Psoas muscle (tissue), 8 donors: ENCODE measurements around the gene MOCS2. TPM values are rescaled to one million over a fixed set of nuclear protein-coding genes. Genes with fewer than 3 reads are reported as not detected.
A peak's percentile ranks its signal among the peaks of the same experiment; 100 is the strongest.

ENCODE experiments used
- ATAC-seq, 4 donors: fragments of 200-7000 bp; cut with Tn5 transposase; one replicate each; pipeline ENCODE4 v1.9.1; 2020; ENCODE audit warnings: moderate library complexity in 3 of 4, mild to moderate bottlenecking in 2 of 4
- DNase-seq, 2 donors: peaks; one replicate each; pipeline ENCODE4 v3.0.0-alpha.2; 2020
- H3K27ac ChIP-seq: fragments of 200-600 bp; one replicate; pipeline ENCODE4 v1.8.0; 2022
- H3K27me3 ChIP-seq, 3 donors: fragments of 200-600 bp in 1 of 3; one replicate each; pipeline versions ENCODE4 v1.6.1 to v1.8.0; 2013 to 2022; ENCODE audit warnings: low read length in 2 of 3, mild to moderate bottlenecking in 2 of 3, moderate library complexity in 1 of 3; ENCODE audit not compliant: insufficient read depth in 3 of 3
- H3K36me3 ChIP-seq, 2 donors: fragments of 200-600 bp in 1 of 2; one replicate each; pipeline versions ENCODE4 v1.6.1 to v1.8.0; 2013 to 2022; ENCODE audit warnings: low read depth in 1 of 2, mild to moderate bottlenecking in 1 of 2, moderate library complexity in 1 of 2; ENCODE audit not compliant: insufficient read depth in 1 of 2
- H3K4me1 ChIP-seq: fragments of 200-600 bp; one replicate; pipeline ENCODE4 v1.8.0; 2022
- H3K4me3 ChIP-seq: fragments of 200-600 bp; one replicate; pipeline ENCODE4 v1.8.0; 2022; ENCODE audit warnings: mild to moderate bottlenecking
- H3K9me3 ChIP-seq: fragments of 200-600 bp; one replicate; pipeline ENCODE4 v1.8.0; 2022
- WGBS, 3 donors: extraction: QIAGEN DNeasy Blood & Tissue Kit; methylation state at CpG; one replicate each; pipeline versions ENCODE4 v1.1.6 to v1.1.7; 2013; 5-methylcytosine and 5-hydroxymethylcytosine counted together
- intact Hi-C, 2 donors: fragments of 100-400 bp; cut with DNase I; formaldehyde crosslinking; loops; one replicate each; pipeline versions ENCODE4 v1.11.0 to v1.14.2; 2022
- long read RNA-seq, 2 donors: library from polyadenylated mRNA; unstranded; transcript quantifications; one replicate each; pipeline ENCODE4 v2.0.0, GENCODE V29; 2021
- polyA plus RNA-seq, 3 donors: library from polyadenylated mRNA; stranded (reverse); fragments of 200-250 nt; gene quantifications; one replicate each; pipeline ENCODE4 v1.2.3, GENCODE V29; 2013
- total RNA-seq, 4 donors: library from RNA; stranded (reverse); fragmentation: NEBNext Ultra II Directional in 2 of 4; extraction: Animal tissue kit (Norgen Biotek cat#: 25700) in 2 of 4; gene quantifications; one replicate each; pipeline versions ENCODE4 v1.2.1 to v1.2.4, GENCODE V29; 2021 to 2023
- TF ChIP-seq, protein P1 (sequence below): fragments of 200-600 bp; IDR thresholded peaks from one replicate; pipeline ENCODE4 v1.8.0; 2022; ENCODE audit warnings: antibody characterized with exemption
- donor health status: healthy with polysubstance abuse.
- donor health status: DM: no; HTN: no; CAD: no; lungs with moderate emphysema.
- donor health status: Bipolar disorder and iron deficiency.
- donor health status: healthy.
- donor health status: DM: yes; HTN: yes; CAD: no.
- donor health status: DM: no; HTN: no; CAD: no.
- donor health status: DM: no; HTN: no; CAD: no.
- donor health status: DM: yes; HTN: yes; CAD: no.

The MOCS2 gene
- total RNA-seq (10 to 100 TPM; 38.8 to 46.7 (median 42.0) TPM), polyA plus RNA-seq (10 to 100 TPM; 47.1 to 73.9 (median 56.0) TPM)
- long read RNA-seq, donor 1, transcript MOCS2-203 (7 exons, 1,337 nt): major isoform, 43 of 55 reads
- long read RNA-seq, donor 1, transcript MOCS2-202 (7 exons, 1,785 nt): minor isoform, 7 of 55 reads
- long read RNA-seq, donor 1, partial matches to known transcripts: 1 of 55 reads
- long read RNA-seq, donor 1, other reads (novel, unspliced or antisense): 4 of 55 reads
- long read RNA-seq, donor 2, transcript MOCS2-202 (7 exons, 1,785 nt): minor isoform, 6 of 79 reads
- long read RNA-seq, donor 2, transcript MOCS2-203 (7 exons, 1,337 nt): major isoform, 61 of 79 reads
- long read RNA-seq, donor 2, partial matches to known transcripts: 4 of 79 reads
- long read RNA-seq, donor 2, other reads (novel, unspliced or antisense): 7 of 79 reads

GRCh38 chr5:53109443-53110127 is at the start of gene MOCS2:
TSS of gene MOCS2 (minus strand) at chr5:53109757. CDS start at chr5:53107174, 2,583 bp downstream.
- 0 to 1% (median 0%) methylated on average over 54 of the region's 54 CpGs for WGBS, 3 donors
- peak; percentile 98 to 100 (median 100) for ATAC-seq
- H3K9me3 ChIP-seq: no peaks in the 10 kb centered on the region
- H3K27ac ChIP-seq: peak within 1 kb of the TSS; percentile 81
- intact Hi-C loops: no loop called here
- peaks cover 0 to 33% of the 10 kb centered on the region in 2 donors for H3K36me3 ChIP-seq
- H3K4me3 ChIP-seq: peak within 1 kb of the TSS; percentile 92
- no peaks in the 10 kb centered on the region for H3K27me3 ChIP-seq
- DNase-seq: peak; percentile 92 to 96
- TF ChIP-seq, protein P1, sequence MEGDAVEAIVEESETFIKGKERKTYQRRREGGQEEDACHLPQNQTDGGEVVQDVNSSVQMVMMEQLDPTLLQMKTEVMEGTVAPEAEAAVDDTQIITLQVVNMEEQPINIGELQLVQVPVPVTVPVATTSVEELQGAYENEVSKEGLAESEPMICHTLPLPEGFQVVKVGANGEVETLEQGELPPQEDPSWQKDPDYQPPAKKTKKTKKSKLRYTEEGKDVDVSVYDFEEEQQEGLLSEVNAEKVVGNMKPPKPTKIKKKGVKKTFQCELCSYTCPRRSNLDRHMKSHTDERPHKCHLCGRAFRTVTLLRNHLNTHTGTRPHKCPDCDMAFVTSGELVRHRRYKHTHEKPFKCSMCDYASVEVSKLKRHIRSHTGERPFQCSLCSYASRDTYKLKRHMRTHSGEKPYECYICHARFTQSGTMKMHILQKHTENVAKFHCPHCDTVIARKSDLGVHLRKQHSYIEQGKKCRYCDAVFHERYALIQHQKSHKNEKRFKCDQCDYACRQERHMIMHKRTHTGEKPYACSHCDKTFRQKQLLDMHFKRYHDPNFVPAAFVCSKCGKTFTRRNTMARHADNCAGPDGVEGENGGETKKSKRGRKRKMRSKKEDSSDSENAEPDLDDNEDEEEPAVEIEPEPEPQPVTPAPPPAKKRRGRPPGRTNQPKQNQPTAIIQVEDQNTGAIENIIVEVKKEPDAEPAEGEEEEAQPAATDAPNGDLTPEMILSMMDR: no peak
- peaks cover 23% of the 10 kb centered on the region for H3K4me1 ChIP-seq

- H3K4me3 ChIP-seq: no peak overlapping the region
- H3K9me3 ChIP-seq: no peaks in the 10 kb centered on the region
- DNase-seq: no peak
- ATAC-seq: no peak
- H3K4me1 ChIP-seq: no peaks in the 10 kb centered on the region
- no peaks in the 10 kb centered on the region for H3K36me3 ChIP-seq
- TF ChIP-seq, protein P1: no peak
- no peak overlapping the region for H3K27ac ChIP-seq
- intact Hi-C loops: no loop called here
- H3K27me3 ChIP-seq: no peaks in the 10 kb centered on the region
- 60 to 80% (median 62%) methylated on average over 3 of the region's 3 CpGs for WGBS, 3 donors
Observed at GRCh38 chr5:53151713-53152458, 42.3 kb upstream of the MOCS2 start.

GRCh38 chr5:53133020-53133419 is 23.5 kb upstream of the MOCS2 start:
- H3K27me3 ChIP-seq: no peaks in the 10 kb centered on the region
- ATAC-seq (no peak), DNase-seq (no peak)
- no peaks in the 10 kb centered on the region for H3K9me3 ChIP-seq
- H3K27ac ChIP-seq: no peak overlapping the region
- no peak overlapping the region for H3K4me3 ChIP-seq
- TF ChIP-seq, protein P1: no peak
- H3K4me1 ChIP-seq: no peaks in the 10 kb centered on the region
- no peaks in the 10 kb centered on the region for H3K36me3 ChIP-seq
- intact Hi-C loops: no loop called here
- WGBS, 3 donors: 64 to 81% (median 81%) methylated on average over 1 of the region's 1 CpG

DNA sequence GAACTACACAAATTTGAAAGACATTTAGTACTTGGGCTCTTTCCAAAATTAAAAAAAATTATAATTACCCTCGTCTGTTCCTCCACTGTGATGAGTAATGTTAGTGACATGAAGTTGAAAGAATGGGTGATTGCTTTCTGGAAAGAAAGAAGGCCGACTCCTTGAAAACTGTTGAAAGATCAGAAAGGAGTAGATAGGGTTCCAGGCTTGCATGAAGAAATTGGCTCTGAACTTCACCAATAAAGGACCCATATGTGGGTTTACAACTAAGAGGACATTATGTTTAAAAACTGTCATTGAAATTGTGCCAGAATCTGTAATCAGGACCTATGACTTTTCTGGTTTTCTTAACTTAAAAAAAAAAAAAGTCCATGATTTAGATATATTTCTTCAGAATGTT is 20.7 kb upstream of the MOCS2 start:
- DNase-seq: no peak
- no peaks in the 10 kb centered on the region for H3K27me3 ChIP-seq
- no peaks in the 10 kb centered on the region for H3K36me3 ChIP-seq
- intact Hi-C loops: no loop called here
- H3K27ac ChIP-seq: no peak overlapping the region
- H3K4me3 ChIP-seq: no peak overlapping the region
- no peaks in the 10 kb centered on the region for H3K4me1 ChIP-seq
- H3K9me3 ChIP-seq: no peaks in the 10 kb centered on the region
- ATAC-seq: no peak
- WGBS, 3 donors: 49 to 57% (median 54%) methylated on average over 2 of the region's 2 CpGs
- TF ChIP-seq, protein P1: no peak
